HG03457 (cell line): Measurements from ENCODE around the gene NANS.
A peak's percentile ranks its signal among the peaks of the same experiment; 100 is the strongest.
"Not testable (repeated sequence)": the region's sequence is repeated elsewhere in the genome, so short reads cannot be mapped to it uniquely, and the experiment has no call there.

Source experiments
- ATAC-seq: cut with Tn5 transposase; IDR thresholded peaks from one replicate; pipeline ENCODE4 v1.9.1; 2021; ENCODE audit warnings: moderate number of reproducible peaks; ENCODE audit not compliant: unreplicated experiment

The NANS gene

GRCh38 chr9:98096091-98096490 is 39.6 kb downstream of the NANS start:
- ATAC-seq: no peak

- ATAC-seq: no peak
Observed at GRCh38 chr9:98097836-98098235, 41.3 kb downstream of the NANS start.

- ATAC-seq: no peak
Observed at GRCh38 chr9:98099346-98099745, 42.8 kb downstream of the NANS start.

GRCh38 chr9:98099898-98100297 is 43.4 kb downstream of the NANS start:
- no peak for ATAC-seq

- ATAC-seq: no peak
Observed at GRCh38 chr9:98100456-98100855, 43.9 kb downstream of the NANS start.

- no peak for ATAC-seq
Observed at GRCh38 chr9:98101416-98101815, 44.9 kb downstream of the NANS start.

- ATAC-seq: peak; percentile 94
Observed at GRCh38 chr9:98101868-98102273, 45.3 kb downstream of the NANS start.

GRCh38 chr9:98104445-98104881 is 47.9 kb downstream of the NANS start:
- no peak for ATAC-seq

- no peak for ATAC-seq
Observed at GRCh38 chr9:98105006-98105405, 48.5 kb downstream of the NANS start.

- ATAC-seq: no peak
Observed at GRCh38 chr9:98107926-98108325, 51.4 kb downstream of the NANS start.

GRCh38 chr9:98108531-98109031 is 52.0 kb downstream of the NANS start:
- ATAC-seq: peak; percentile 53

- ATAC-seq: no peak
Observed at GRCh38 chr9:98109052-98109451, 52.5 kb downstream of the NANS start.

GRCh38 chr9:98117097-98117496 is 60.6 kb downstream of the NANS start:
- not testable (repeated sequence) for ATAC-seq

GRCh38 chr9:98117984-98118639 is 61.6 kb downstream of the NANS start:
- no peak for ATAC-seq

GRCh38 chr9:98118640-98119601 is 62.4 kb downstream of the NANS start, which contains the start of gene TRIM14:
TRIM14 (minus strand) TSS chr9:98119222; CDS start chr9:98119188, 34 bp downstream.
- no peak for ATAC-seq

- no peak for ATAC-seq
Observed at GRCh38 chr9:98120476-98120875, 63.9 kb downstream of the NANS start.

- no peak for ATAC-seq
Observed at GRCh38 chr9:98121058-98121457, 64.5 kb downstream of the NANS start.

GRCh38 chr9:98124091-98124490 is 67.6 kb downstream of the NANS start:
- ATAC-seq: not testable (repeated sequence)

GRCh38 chr9:98124637-98125426 is 68.3 kb downstream of the NANS start:
- ATAC-seq: no peak

GRCh38 chr9:98127226-98127625 is 70.7 kb downstream of the NANS start:
- no peak for ATAC-seq

- no peak for ATAC-seq
Observed at GRCh38 chr9:98128316-98128715, 71.8 kb downstream of the NANS start.
